Uterus (tissue), 4 donors: Measurements from ENCODE around the gene RAB3D. TPM values are rescaled to one million over a fixed set of nuclear protein-coding genes. Genes with fewer than 3 reads are reported as not detected.
"Not testable (repeated sequence)": the region's sequence is repeated elsewhere in the genome, so short reads cannot be mapped to it uniquely, and the experiment has no call there.

Experiments
- DNase-seq, 2 donors: peaks; one replicate each; pipeline ENCODE4 v3.0.0-alpha.2; 2019 to 2020
- H3K27ac ChIP-seq, 2 donors: fragments of 200-600 bp; sonication (generic); 1 replicate in 1 of 2; 2 replicates in 1 of 2; pipeline ENCODE4 v1.5.1; 2016 to 2018
- H3K27me3 ChIP-seq, 2 donors: fragments of 200-600 bp; sonication (generic); one replicate each; pipeline ENCODE4 v1.5.1; 2018 to 2019; ENCODE audit warnings: control low read depth in 1 of 2
- H3K36me3 ChIP-seq, 2 donors: fragments of 200-600 bp; sonication (generic); one replicate each; pipeline ENCODE4 v1.5.1; 2019; ENCODE audit warnings: control low read depth in 1 of 2
- H3K4me1 ChIP-seq, 2 donors: fragments of 200-600 bp; sonication (generic); one replicate each; pipeline ENCODE4 v1.5.1; 2018 to 2019; ENCODE audit warnings: control low read depth in 1 of 2
- H3K4me3 ChIP-seq, 2 donors: fragments of 200-600 bp; sonication (generic); 1 replicate in 1 of 2; 2 replicates in 1 of 2; pipeline ENCODE4 v1.5.1; 2018 to 2019; ENCODE audit warnings: mild to moderate bottlenecking in 1 of 2
- H3K9me3 ChIP-seq, 2 donors: fragments of 200-600 bp; sonication (generic); one replicate each; pipeline ENCODE4 v1.5.1; 2019; ENCODE audit warnings: control low read depth in 1 of 2
- POLR2A ChIP-seq, 2 donors: fragments of 450-650 bp; IDR thresholded peaks; one replicate each; pipeline ENCODE4 v1.6.1; 2016; ENCODE audit warnings: antibody characterized with exemption in 2 of 2, mild to moderate bottlenecking in 1 of 2, moderate library complexity in 1 of 2
- intact Hi-C: fragments of 100-400 bp; cut with DNase I; formaldehyde crosslinking; loops from one replicate; pipeline ENCODE4 v1.15.1; 2023; ENCODE audit warnings: low total_unique reads
- total RNA-seq, 4 donors: library from RNA; depleted of rRNA in 3 of 4; stranded (reverse); fragments of >200 nt in 3 of 4; gene quantifications; one replicate each; pipeline versions ENCODE4 v1.1.0 to v1.2.4, GENCODE V29; 2014 to 2023
- TF ChIP-seq, protein P1 (sequence below), 4 experiments: fragments of 200-600 bp in 2 of 4; fragments of 450-650 bp in 2 of 4; sonication (generic) in 2 of 4; IDR thresholded peaks; one replicate each; pipeline ENCODE4 v1.5.1; 2016 to 2019; ENCODE audit warnings: antibody characterized with exemption in 4 of 4, mild to moderate bottlenecking in 2 of 4, moderate library complexity in 1 of 4
- donor health status: DM: yes; HTN: yes; CAD: no.

RAB3D gene
- total RNA-seq, 4 donors from 2014 or later: 14.3 to 61.6 (median 25.7) TPM

- no peak for DNase-seq
Observed at GRCh38 chr19:11382898-11383705, 43.6 kb upstream of the RAB3D start.

DNA sequence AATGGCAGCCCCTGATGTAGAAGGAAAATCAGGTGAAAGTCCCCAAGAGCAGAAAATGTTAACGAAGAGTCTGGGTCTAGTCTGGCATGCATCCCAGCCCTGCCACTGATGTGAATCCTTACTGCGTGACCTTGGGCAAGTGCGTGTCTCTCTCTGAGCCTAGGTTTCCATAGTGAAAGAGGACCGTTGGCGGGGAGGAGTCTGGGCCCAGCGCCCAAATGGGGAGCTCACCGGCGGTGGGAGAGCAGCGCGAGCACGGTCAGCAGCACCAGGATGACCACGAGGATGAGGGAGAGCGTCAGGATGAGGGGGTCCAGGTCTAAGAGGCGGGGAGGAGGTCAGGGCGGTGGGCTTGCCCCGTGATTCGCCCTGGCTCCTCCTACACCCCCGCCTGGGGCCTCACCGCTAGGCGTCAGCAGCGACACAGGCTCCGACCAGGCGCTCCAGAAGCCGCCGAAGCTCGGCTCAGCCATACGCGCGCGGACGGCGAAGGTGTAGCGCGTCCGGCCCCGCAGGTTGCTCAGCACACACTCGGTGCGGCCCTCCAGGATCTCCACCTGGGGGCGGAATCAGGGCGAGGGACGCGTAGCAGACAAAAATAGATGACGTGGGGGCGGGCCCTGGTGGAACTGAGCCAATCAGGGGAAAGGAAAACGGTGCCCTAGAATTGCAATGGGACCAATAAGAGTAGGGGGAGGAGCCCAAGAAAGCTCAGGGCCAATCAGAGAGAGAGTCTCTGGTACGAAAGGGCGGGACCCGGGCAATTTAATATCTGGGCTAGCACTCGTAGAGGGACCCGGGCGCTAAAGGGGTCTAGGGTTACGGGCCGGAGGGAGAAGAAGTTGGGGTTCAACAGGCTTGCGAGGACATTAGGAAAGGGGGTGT, 41.4 kb upstream of the RAB3D start:
- TF ChIP-seq, protein P1, sequence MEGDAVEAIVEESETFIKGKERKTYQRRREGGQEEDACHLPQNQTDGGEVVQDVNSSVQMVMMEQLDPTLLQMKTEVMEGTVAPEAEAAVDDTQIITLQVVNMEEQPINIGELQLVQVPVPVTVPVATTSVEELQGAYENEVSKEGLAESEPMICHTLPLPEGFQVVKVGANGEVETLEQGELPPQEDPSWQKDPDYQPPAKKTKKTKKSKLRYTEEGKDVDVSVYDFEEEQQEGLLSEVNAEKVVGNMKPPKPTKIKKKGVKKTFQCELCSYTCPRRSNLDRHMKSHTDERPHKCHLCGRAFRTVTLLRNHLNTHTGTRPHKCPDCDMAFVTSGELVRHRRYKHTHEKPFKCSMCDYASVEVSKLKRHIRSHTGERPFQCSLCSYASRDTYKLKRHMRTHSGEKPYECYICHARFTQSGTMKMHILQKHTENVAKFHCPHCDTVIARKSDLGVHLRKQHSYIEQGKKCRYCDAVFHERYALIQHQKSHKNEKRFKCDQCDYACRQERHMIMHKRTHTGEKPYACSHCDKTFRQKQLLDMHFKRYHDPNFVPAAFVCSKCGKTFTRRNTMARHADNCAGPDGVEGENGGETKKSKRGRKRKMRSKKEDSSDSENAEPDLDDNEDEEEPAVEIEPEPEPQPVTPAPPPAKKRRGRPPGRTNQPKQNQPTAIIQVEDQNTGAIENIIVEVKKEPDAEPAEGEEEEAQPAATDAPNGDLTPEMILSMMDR (IDR thresholded peaks at IDR 0.05): peak; percentile 73 to 87 (median 85)
- TF ChIP-seq POLR2A (IDR thresholded peaks at IDR 0.05): peak; percentile 66 to 76
- intact Hi-C loops: no loop called here
- Histone ChIP-seq H3K9me3 (no peaks in the 10 kb centered on the region), H3K27me3 (peaks cover 15 to 19% of the 10 kb centered on the region in 2 donors), H3K4me1 (peaks cover 12 to 25% of the 10 kb centered on the region in 2 donors), H3K4me3 (peak overlapping the region; percentile 54 to 60), H3K36me3 (no peaks in the 10 kb centered on the region), H3K27ac (peak overlapping the region; percentile 79 to 80)
- peak; percentile 97 for DNase-seq

More at GRCh38 chr19:11382898-11383705, 43.6 kb upstream of the RAB3D start:
- Histone ChIP-seq H3K36me3 (no peaks in the 10 kb centered on the region), H3K9me3 (no peaks in the 10 kb centered on the region), H3K27me3 (peaks cover 15 to 19% of the 10 kb centered on the region in 2 donors), H3K4me1 (peaks cover 0 to 19% of the 10 kb centered on the region in 2 donors), H3K4me3 (peak overlapping the region in 1 of 2 donors; percentile 2), H3K27ac (no peak overlapping the region)
- TF ChIP-seq, protein P1 (IDR thresholded peaks at IDR 0.05): peak in 3 of 4 experiments; percentile 20 to 43 (median 36)
- no peak for TF ChIP-seq POLR2A (IDR thresholded peaks at IDR 0.05)
- intact Hi-C loops: no loop called here

- no peak for DNase-seq
- H3K4me3 ChIP-seq: peak overlapping the region in 1 of 2 donors; percentile 60
- no peaks in the 10 kb centered on the region for H3K9me3 ChIP-seq
- TF ChIP-seq, protein P1 (IDR thresholded peaks at IDR 0.05): no peak
- no peak for TF ChIP-seq POLR2A (IDR thresholded peaks at IDR 0.05)
- peak overlapping the region; percentile 79 to 80 for H3K27ac ChIP-seq
- peaks cover 15 to 19% of the 10 kb centered on the region in 2 donors for H3K27me3 ChIP-seq
- no peaks in the 10 kb centered on the region for H3K36me3 ChIP-seq
- peaks cover 12 to 29% of the 10 kb centered on the region in 2 donors for H3K4me1 ChIP-seq
- intact Hi-C loops: no loop called here
Observed at GRCh38 chr19:11379857-11380350, 40.4 kb upstream of the RAB3D start.

DNA sequence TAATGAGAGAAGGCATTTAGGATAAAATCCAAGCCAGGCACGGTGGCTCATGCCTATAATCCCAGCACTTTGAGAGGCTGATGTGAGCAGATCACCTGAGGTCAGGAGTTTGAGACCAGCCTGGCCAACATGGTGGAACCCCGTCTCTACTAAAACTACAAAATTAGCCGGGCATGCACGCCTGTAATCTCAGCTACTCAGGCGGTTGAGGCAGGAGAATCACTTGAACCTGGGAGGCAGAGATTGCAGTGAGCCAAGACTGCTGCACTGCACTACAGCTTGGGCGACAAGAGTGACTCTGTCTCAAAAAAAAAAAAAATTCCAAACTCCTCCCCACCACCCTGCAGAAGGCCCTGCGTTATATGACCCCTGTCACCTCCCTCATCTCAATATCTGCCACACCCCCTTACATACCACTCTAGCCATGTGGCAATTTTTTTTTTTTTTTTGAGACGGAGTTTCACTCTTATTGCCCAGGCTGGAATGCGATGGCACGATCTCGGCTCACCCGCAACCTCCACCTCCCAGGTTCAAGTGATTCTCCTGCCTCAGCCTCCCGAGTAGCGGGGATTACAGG, 39.9 kb upstream of the RAB3D start:
- H3K27me3 ChIP-seq: peaks cover 15 to 19% of the 10 kb centered on the region in 2 donors
- peaks cover 12 to 29% of the 10 kb centered on the region in 2 donors for H3K4me1 ChIP-seq
- H3K36me3 ChIP-seq, DNase-seq, H3K27ac ChIP-seq, H3K4me3 ChIP-seq, H3K9me3 ChIP-seq, intact Hi-C loops: not testable (repeated sequence)
